Liver (tissue), 9 donors: ENCODE results near the gene CPSF6. TPM values are rescaled to one million over a fixed set of nuclear protein-coding genes. Genes with fewer than 3 reads are reported as not detected.
"Not testable (repeated sequence)": the region's sequence is repeated elsewhere in the genome, so short reads cannot be mapped to it uniquely, and the experiment has no call there.

Experiments
- DNase-seq: peaks from one replicate; pipeline ENCODE4 v3.0.0-alpha.2; 2017; ENCODE audit warnings: low spot score
- H3K27ac ChIP-seq, 2 donors: one replicate each; pipeline ENCODE4 v1.7.0; 2013; ENCODE audit warnings: inconsistent platforms in 2 of 2, low read length in 2 of 2, control low read depth in 1 of 2, low read depth in 1 of 2, mild to moderate bottlenecking in 1 of 2
- H3K27me3 ChIP-seq, 4 donors: one replicate each; pipeline versions ENCODE4 v1.6.1 to v1.7.0; 2013; ENCODE audit warnings: low read length in 3 of 4, inconsistent platforms in 1 of 4, mild to moderate bottlenecking in 1 of 4, moderate library complexity in 1 of 4; ENCODE audit not compliant: control insufficient read depth in 4 of 4, insufficient read depth in 4 of 4
- H3K36me3 ChIP-seq, 4 donors: one replicate each; pipeline versions ENCODE4 v1.6.1 to v1.7.0; 2013; ENCODE audit warnings: low read length in 3 of 4, mild to moderate bottlenecking in 3 of 4, low read depth in 1 of 4, moderate library complexity in 1 of 4; ENCODE audit not compliant: control insufficient read depth in 4 of 4, insufficient read depth in 3 of 4
- H3K4me1 ChIP-seq, 4 donors: one replicate each; pipeline versions ENCODE4 v1.6.1 to v1.7.0; 2013; ENCODE audit warnings: low read length in 3 of 4, mild to moderate bottlenecking in 3 of 4, moderate library complexity in 1 of 4; ENCODE audit not compliant: control insufficient read depth in 4 of 4, insufficient read depth in 4 of 4
- H3K4me3 ChIP-seq, 3 donors: one replicate each; pipeline versions ENCODE4 v1.6.1 to v1.7.0; 2013; ENCODE audit warnings: low read length in 3 of 3, control low read depth in 1 of 3, low read depth in 1 of 3, mild to moderate bottlenecking in 1 of 3
- H3K9ac ChIP-seq, 2 donors: one replicate each; pipeline ENCODE4 v1.7.0; 2013; ENCODE audit warnings: low read length in 2 of 2, mild to moderate bottlenecking in 2 of 2, moderate library complexity in 2 of 2, control low read depth in 1 of 2, low read depth in 1 of 2
- H3K9me3 ChIP-seq, 4 donors: one replicate each; pipeline versions ENCODE4 v1.6.1 to v1.7.0; 2013; ENCODE audit warnings: low read length in 3 of 4; ENCODE audit not compliant: control insufficient read depth in 4 of 4
- CTCF ChIP-seq: fragments of 150-350 bp; IDR thresholded peaks from 2 replicates; pipeline ENCODE4 v1.5.1; 2017; ENCODE audit warnings: improper control_type of control experiment, low read depth, low read length; ENCODE audit not compliant: missing input control
- EGR1 ChIP-seq, 2 donors: IDR thresholded peaks; 2 replicates each; pipeline ENCODE4 v1.6.1; 2016 to 2018; ENCODE audit warnings: antibody characterized with exemption in 2 of 2, low read depth in 2 of 2
- GABPA ChIP-seq, 2 donors: IDR thresholded peaks in 1 of 2; conservative IDR thresholded peaks in 1 of 2; 2 replicates each; pipeline ENCODE4 v1.6.1; 2016; ENCODE audit warnings: antibody characterized with exemption in 2 of 2, mild to moderate bottlenecking in 1 of 2, moderate library complexity in 1 of 2
- HNF4A ChIP-seq, 2 donors: conservative IDR thresholded peaks; 2 replicates each; pipeline ENCODE4 v1.6.1; 2016; ENCODE audit warnings: antibody characterized with exemption in 2 of 2, mild to moderate bottlenecking in 2 of 2
- HNF4G ChIP-seq: IDR thresholded peaks from 2 replicates; pipeline ENCODE4 v1.6.1; 2016; ENCODE audit warnings: antibody characterized with exemption
- JUND ChIP-seq, 2 donors: IDR thresholded peaks; 2 replicates each; pipeline ENCODE4 v1.6.1; 2016; ENCODE audit warnings: antibody characterized with exemption in 2 of 2
- MAX ChIP-seq: IDR thresholded peaks from 2 replicates; pipeline ENCODE4 v1.6.1; 2016; ENCODE audit warnings: antibody characterized with exemption
- NR2F2 ChIP-seq: IDR thresholded peaks from 2 replicates; pipeline ENCODE4 v1.6.1; 2016; ENCODE audit warnings: antibody characterized with exemption
- TAF1 ChIP-seq: conservative IDR thresholded peaks from 2 replicates; pipeline ENCODE4 v1.6.1; 2016; ENCODE audit warnings: antibody characterized with exemption, mild to moderate bottlenecking
- ZBTB33 ChIP-seq: IDR thresholded peaks from 2 replicates; pipeline ENCODE4 v1.6.1; 2016; ENCODE audit warnings: antibody characterized with exemption
- WGBS: extraction: QIAGEN DNeasy Blood & Tissue Kit; methylation state at CpG from one replicate; pipeline ENCODE4 v1.1.7; 2013; 5-methylcytosine and 5-hydroxymethylcytosine counted together
- polyA plus RNA-seq, 2 donors: library from polyadenylated mRNA; stranded (reverse) in 1 of 2; unstranded in 1 of 2; fragments of 200-250 nt in 1 of 2; fragments of >200 nt in 1 of 2; fragmentation: Nextera tagmentation in 1 of 2; extraction: Ambion mirVana in 1 of 2; gene quantifications; one replicate each; pipeline versions ENCODE4 v1.2.1 to v1.2.3, GENCODE V29; 2013 to 2015
- total RNA-seq, 2 donors: library from RNA; depleted of rRNA; stranded (reverse); fragments of >200 nt; gene quantifications; one replicate each; pipeline ENCODE4 v1.2.3, GENCODE V29; 2014
- donor health status: healthy.
- donor health status: healthy.
- donor health status: healthy.
- donor health status: healthy.
- donor health status: healthy.

CPSF6 gene
- total and polyA plus RNA-seq, 4 donors: 10.8 to 21.1 (median 17.4) TPM

- TF ChIP-seq MAX (no peak), TAF1 (no peak)
These were observed 23.1 kb downstream of the CPSF6 start (continued) for GRCh38 chr12:69262264-69262974.

- 94% methylated on average over 3 of the region's 3 CpGs for WGBS
- H3K4me3 ChIP-seq: no peak overlapping the region
- no peaks in the 10 kb centered on the region for H3K4me1 ChIP-seq
- no peak overlapping the region for H3K9ac ChIP-seq
- no peak overlapping the region for H3K27ac ChIP-seq
- TF ChIP-seq EGR1 (IDR thresholded peaks at IDR 0.05; ENCODE audit: low read depth in 2 of 2) (no peak), NR2F2 (no peak), HNF4G (no peak), HNF4A (conservative IDR thresholded peaks at IDR 0.05) (no peak), GABPA (IDR thresholded peaks at IDR 0.05 in 1 of 2, conservative IDR thresholded peaks at IDR 0.05 in 1 of 2) (no peak), CTCF (no peak), ZBTB33 (no peak), MAX (no peak)
- H3K9me3 ChIP-seq: no peaks in the 10 kb centered on the region
- H3K27me3 ChIP-seq: no peaks in the 10 kb centered on the region
- peaks cover 2 to 41% (median 23%) of the 10 kb centered on the region in 4 donors for H3K36me3 ChIP-seq
- no peak for DNase-seq
These were observed 25.8 kb downstream of the CPSF6 start for GRCh38 chr12:69265205-69265604.

- not testable (repeated sequence) for DNase-seq, H3K9ac ChIP-seq, H3K27me3 ChIP-seq, H3K4me3 ChIP-seq, H3K4me1 ChIP-seq, H3K27ac ChIP-seq, H3K9me3 ChIP-seq
- H3K36me3 ChIP-seq: peaks cover 2 to 37% (median 19%) of the 10 kb centered on the region in 4 donors
- WGBS: 88% methylated on average over 8 of the region's 8 CpGs
These were observed 26.3 kb downstream of the CPSF6 start for GRCh38 chr12:69265633-69266032.

- 86% methylated on average over 3 of the region's 3 CpGs for WGBS
- no peak for DNase-seq
- Histone ChIP-seq H3K4me3 (no peak overlapping the region), H3K27ac (no peak overlapping the region), H3K27me3 (no peaks in the 10 kb centered on the region), H3K36me3 (peaks cover 2 to 32% (median 17%) of the 10 kb centered on the region in 4 donors), H3K9ac (no peak overlapping the region), H3K4me1 (no peaks in the 10 kb centered on the region), H3K9me3 (no peaks in the 10 kb centered on the region)
- no peak for TF ChIP-seq HNF4A (conservative IDR thresholded peaks at IDR 0.05)
- TF ChIP-seq JUND (IDR thresholded peaks at IDR 0.05): no peak
These were observed 26.8 kb downstream of the CPSF6 start for GRCh38 chr12:69266036-69266635.
